GM19328 (cell line): ENCODE results near the gene UBALD1.
"Not testable (repeated sequence)": the region's sequence is repeated elsewhere in the genome, so short reads cannot be mapped to it uniquely, and the experiment has no call there.

Experiments
- ATAC-seq: cut with Tn5 transposase; IDR thresholded peaks from one replicate; pipeline ENCODE4 v1.9.1; 2021; ENCODE audit warnings: mild to moderate bottlenecking, moderate library complexity; ENCODE audit not compliant: unreplicated experiment

UBALD1 gene

DNA sequence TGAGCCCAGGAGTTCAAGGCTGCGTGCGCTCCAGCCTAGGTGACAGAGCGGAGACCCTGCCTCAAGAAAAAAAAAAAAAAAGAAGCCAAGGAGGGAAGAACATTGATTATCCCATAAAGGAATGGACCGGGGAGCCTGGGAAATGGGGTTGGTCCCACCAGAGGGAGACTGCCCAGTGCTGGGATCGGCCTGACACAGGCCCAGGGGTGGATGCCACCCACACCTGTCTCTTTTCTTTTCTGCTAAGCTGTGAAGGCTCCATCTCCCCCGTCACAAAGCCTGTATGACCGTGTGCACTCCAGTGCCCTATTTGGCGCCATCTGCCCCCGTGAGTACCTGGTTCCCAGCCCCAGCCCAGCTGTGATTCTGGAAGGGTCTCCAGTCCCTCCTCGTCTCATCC is 15.7 kb downstream of the UBALD1 start:
- ATAC-seq, result no peak

DNA sequence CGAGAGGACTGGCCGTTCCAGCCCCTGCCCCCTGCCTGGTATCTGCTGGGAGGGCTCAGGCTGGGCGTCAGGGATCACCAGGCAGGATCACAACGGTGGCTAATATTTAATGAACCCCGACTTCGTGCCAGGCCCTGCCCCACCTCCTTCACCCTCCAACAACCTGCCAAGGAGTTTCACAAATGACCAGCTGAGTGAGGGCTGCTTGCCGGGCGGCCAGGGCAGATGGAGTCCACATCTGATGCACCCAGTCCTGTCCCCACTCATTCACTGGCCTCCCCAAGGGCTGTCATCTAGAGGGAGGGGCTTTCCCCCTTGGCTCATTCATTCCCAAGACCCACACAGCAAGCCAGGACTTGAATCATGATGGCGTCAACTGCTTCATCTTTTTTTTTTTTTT is 17.5 kb downstream of the UBALD1 start:
- ATAC-seq, result no peak

DNA sequence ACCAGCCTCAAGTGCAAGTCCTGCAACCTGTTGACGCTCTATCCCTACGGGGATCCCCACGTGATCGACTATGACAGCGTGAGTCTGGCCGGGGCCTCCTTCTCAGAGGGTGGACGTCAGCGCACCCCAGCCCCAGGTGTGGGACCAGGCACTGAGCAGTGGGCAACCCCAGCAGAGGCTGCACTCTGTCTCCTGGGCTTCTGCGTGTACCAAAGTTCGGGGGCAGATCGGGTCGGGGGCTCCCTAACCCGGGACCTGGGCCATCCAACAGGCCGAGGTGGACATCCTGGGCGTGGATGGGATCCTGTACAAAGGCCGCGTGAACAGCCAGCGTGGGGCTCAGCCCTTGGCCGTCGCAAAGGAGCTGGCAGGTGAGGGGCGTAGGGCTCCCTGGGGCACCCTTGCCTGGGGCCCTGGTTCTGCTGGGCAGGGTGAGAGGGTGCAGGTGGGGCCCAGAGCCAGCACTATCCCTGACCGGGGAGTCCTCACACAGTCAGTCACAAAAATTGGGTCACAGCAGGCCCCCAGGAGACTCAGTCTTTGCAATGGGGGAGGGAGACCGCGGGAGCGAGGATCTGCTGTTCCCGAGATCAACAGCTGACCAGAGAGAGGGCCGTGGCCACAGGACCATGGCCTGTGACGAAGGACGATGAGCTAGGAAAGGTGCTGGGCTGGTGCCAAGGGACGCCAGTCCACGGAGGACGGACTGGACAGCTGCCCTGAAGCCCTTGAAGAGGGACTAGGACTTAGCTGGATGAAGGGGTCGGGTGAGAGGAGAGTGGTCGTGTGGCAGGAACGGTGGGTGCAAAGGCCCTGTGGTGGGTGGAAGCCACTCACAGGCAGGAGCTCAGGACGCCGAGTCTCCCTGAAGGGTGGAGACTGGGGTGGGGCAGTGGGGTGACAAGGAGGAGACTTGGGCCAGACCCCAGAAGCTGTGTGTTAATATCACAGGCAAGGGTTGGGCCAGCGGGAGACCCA is 20.0 kb downstream of the UBALD1 start:
- no peak for ATAC-seq

- ATAC-seq, result no peak
Observed at GRCh38 chr16:4593086-4593485, 21.6 kb downstream of the UBALD1 start.

- ATAC-seq, result no peak
Observed at GRCh38 chr16:4591706-4592470, 22.8 kb downstream of the UBALD1 start.

DNA sequence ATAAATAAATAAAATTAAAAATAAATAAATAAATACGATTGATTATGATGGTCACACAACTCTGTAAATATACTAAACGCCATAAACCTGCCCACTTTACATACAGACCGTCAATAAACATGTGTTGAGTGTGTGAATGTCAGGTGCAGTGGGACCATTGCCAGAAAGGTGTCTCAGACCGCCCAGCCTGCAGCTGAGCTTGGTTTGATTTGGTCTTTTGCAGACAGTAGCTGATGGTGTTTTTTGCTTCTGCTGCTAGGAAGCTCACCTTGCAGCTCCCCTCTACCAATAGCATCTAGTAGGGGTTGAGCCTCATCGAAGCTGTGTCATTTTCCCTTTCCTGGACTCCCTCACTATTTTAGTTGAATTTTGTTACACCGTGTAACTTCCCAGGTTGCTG is 23.5 kb downstream of the UBALD1 start:
- ATAC-seq, result no peak

DNA sequence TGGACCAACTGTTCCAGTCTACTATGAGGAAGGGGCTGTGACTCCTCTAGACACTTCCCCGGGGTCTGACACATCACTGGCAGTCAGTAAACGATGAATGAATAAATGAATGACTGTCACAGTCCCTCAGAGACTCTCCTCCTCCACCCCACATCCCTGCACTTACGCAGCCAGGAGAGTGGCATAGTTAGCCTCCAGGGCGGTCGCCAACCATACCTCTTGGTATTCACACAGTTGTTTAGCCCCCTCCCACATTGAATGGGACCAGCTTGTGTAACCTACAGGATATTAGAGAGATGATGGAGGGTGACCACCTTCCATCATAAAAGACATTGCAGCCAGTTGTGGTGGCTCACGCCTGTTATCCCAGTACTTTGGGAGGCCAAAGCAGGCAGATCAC is 25.7 kb downstream of the UBALD1 start:
- ATAC-seq, result no peak

DNA sequence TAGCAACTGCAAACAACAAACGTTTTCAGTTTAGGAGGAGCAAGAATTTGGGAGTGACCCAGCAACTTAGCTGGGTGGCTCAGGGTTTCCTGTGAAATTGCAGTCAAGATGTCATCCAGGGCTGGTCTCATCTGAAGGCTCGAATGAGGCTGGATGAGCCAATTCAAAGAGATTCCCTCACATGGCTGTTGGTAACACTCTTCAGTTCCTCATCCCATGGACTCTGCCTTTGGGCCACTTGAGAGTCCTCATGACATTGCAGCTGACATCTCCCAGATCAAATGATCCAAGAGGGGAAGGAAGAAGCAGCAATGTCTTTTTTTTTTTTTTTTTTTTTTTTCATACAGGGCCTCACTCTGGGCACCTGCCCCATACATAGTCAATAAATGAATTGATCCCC is 26.3 kb downstream of the UBALD1 start:
- no peak for ATAC-seq

GRCh38 chr16:4586291-4586690 is 28.4 kb downstream of the UBALD1 start:
- no peak for ATAC-seq

- no peak for ATAC-seq
Observed at GRCh38 chr16:4583906-4584305, 30.8 kb downstream of the UBALD1 start.

DNA sequence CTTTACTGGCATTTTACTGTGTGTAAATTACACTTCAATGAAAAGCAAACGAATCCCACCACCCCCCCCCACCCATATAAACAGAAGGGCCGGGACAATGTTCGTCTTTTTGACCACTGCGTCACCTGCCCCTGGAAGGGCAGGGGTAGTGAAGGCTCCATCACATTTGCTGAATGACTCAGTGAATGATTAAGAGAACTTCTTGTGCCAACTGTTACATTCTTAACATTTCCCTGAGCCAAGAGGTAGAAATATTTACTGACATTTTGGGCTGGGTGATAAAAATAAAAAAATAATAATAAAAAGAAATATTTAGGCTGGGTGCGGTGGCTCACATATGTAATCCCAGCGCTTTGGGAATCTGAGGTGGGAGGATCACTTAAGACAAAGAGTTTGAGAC is 34.4 kb downstream of the UBALD1 start:
- no peak for ATAC-seq

GRCh38 chr16:4578961-4579530 is 35.6 kb downstream of the UBALD1 start:
- ATAC-seq, result no peak

DNA sequence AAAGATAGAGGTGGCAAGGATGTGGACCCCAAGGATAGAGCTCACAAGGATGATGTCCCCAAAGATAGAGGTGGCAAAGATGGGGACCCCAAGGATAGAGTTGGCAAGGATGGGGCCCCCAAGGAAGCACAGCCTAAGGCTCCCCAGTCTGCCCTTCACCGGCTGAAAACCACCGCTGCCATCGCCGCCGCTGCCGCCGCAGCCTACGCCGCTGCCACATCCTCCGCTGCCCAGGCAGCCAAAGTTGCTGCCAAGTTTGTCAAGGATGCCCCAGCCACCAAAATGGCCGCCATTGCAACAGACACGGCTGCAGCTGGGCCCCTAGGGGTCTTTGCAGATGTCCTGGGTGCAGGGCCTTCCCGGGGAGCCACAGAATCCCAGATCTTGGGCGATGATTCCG is 38.7 kb downstream of the UBALD1 start:
- ATAC-seq, result no peak

DNA sequence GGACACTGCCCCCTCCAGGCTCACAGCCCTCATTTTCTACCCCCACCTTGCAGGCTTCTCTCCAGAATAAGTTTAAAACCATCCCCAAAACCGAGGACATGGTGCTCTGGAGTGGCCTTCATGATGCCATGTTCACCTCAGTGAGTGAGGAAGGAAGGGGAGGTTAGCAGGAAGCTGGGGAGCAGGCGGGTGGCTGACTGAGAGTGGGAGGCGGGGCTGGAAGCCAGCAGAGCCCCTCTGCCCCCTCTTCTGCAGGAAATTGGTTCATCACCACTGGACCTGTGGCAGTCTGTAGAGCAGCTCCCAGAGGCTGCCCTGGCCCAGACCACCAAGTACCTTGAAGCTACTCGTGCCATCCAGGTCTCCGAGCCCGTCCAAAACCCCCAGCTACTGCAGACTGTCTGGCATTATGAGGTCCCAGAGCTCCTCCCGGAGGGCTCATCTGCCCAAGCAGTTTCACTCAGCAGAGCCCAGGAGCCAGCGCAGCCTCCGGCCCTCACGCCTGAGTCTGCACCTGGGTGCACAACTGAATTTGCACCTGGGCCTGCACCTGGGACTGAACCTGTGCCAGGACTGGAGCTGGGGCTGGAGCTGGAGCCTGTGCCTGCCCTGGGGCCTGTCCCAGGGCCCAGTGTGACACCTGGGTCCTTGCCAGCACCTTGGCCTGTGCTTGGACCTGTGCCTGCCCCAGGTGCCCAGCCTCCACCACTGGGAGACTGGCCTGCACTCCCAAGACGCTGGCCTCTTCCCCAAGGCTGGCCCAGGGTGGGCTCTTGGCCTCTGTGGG is 39.6 kb downstream of the UBALD1 start:
- ATAC-seq, result no peak

DNA sequence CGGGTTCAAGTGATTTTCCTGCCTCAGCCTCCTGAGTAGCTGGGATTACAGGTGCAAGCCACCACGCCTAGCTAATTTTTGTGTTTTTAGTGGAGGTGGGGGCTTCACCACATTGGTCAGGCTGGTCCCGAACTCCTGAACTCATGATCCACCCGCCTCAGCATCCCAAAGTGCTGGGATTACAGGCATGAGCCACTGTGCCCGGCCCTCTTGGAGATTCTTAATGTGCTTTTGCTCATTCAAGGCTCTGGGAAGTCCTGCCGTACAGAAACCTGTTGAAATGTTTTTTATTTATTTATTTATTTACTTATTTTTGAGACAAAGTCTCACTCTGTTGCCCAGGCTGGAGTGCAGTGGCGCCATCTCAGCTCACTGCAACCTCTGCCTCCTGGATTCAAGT is 40.8 kb downstream of the UBALD1 start:
- not testable (repeated sequence) for ATAC-seq

DNA sequence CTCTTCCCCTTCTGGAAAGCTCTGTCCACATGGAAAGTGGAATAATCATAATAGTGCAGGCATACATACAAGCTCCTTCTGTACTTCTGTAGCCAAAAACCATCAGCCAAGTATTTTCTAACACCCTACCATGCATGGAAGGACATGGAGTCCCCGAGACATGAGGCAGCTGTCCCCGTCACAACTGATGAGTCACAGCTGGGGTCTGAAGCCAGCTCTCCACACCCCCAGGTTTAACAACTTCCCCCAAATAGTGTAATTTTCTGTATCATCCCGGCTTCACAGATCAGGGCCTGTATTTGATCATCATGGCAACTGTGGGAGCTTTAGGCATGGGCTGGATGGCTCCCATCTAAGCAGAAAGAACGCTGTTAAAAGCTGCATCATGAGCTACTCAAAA is 42.0 kb downstream of the UBALD1 start:
- no peak for ATAC-seq

GRCh38 chr16:4570688-4571321 is 43.9 kb downstream of the UBALD1 start:
- ATAC-seq, result no peak

GRCh38 chr16:4570086-4570485 is 44.6 kb downstream of the UBALD1 start:
- ATAC-seq, result no peak

- no peak for ATAC-seq
Observed at GRCh38 chr16:4566144-4566543, 48.5 kb downstream of the UBALD1 start.

DNA sequence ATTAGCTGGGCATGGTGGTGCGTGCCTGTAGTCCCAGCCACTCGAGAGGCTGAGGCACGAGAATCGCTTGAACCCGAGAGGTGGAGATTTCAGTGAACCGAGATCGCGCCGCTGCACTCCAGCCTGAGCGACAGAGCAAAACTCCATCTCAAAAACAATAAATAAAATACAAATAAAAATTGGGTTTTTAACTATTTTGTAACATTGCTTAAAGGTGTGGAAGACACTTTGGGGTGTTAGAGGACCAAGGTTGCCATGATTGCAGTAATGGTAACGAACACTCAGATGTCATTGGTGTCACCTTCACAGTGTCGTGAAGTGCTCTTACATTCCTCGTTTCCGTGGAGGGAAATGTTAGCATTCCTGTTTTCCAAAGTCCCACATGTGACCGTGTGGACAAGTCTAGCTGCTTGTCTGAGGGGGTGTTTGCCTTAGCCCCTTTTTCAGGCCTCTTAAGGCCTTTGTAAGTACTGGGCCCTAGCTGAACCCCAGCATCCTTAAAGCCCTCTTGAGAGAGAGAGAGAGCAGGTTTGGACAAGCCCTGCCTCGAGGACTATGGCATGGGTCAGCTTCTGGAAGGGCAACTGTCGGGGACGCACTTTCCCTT is 49.9 kb downstream of the UBALD1 start:
- no peak for ATAC-seq
